ENCODE data around the gene C13orf42. TPM values are rescaled to one million over a fixed set of nuclear protein-coding genes. Genes with fewer than 3 reads are reported as not detected.
A peak's percentile ranks its signal among the peaks of the same experiment; 100 is the strongest.

Gene C13orf42
- total RNA-seq, 3 donors from 2014 or later: not detected

- ATAC-seq (no peak), DNase-seq (no peak)
- Histone ChIP-seq H3K9me3 (no peaks in the 10 kb centered on the region), H3K36me3 (ENCODE audit: low read depth) (no peaks in the 10 kb centered on the region), H3K4me1 (ENCODE audit: low read depth) (no peaks in the 10 kb centered on the region), H3K4me3 (no peak overlapping the region)
- intact Hi-C loops (cut with DNase I, micrococcal nuclease): no loop called here
- TF ChIP-seq CTCF (IDR thresholded peaks at IDR 0.05): no peak
These were observed 42.6 kb downstream of the C13orf42 start for GRCh38 chr13:51068501-51068900.

- TF ChIP-seq CTCF (IDR thresholded peaks at IDR 0.05): no peak
- H3K4me1 ChIP-seq (ENCODE audit: low read depth): no peaks in the 10 kb centered on the region
- DNase-seq (no peak), ATAC-seq (no peak)
- H3K9me3 ChIP-seq: no peaks in the 10 kb centered on the region
- no peaks in the 10 kb centered on the region for H3K36me3 ChIP-seq (ENCODE audit: low read depth)
- intact Hi-C loops (cut with DNase I, micrococcal nuclease): no loop called here
- no peak overlapping the region for H3K4me3 ChIP-seq
These were observed 43.4 kb downstream of the C13orf42 start for GRCh38 chr13:51067706-51068105.

GRCh38 chr13:51067210-51067701 is 43.8 kb downstream of the C13orf42 start:
- no peaks in the 10 kb centered on the region for H3K36me3 ChIP-seq (ENCODE audit: low read depth)
- H3K4me3 ChIP-seq: no peak overlapping the region
- no peak for DNase-seq
- H3K9me3 ChIP-seq: no peaks in the 10 kb centered on the region
- H3K4me1 ChIP-seq (ENCODE audit: low read depth): no peaks in the 10 kb centered on the region
- no peak for ATAC-seq
- no peak for TF ChIP-seq CTCF (IDR thresholded peaks at IDR 0.05)
- intact Hi-C loops (cut with DNase I, micrococcal nuclease): no loop called here

GRCh38 chr13:51066091-51066831 is 44.8 kb downstream of the C13orf42 start:
- no peak for TF ChIP-seq CTCF (IDR thresholded peaks at IDR 0.05)
- Histone ChIP-seq H3K4me3 (no peak overlapping the region), H3K9me3 (no peaks in the 10 kb centered on the region), H3K4me1 (ENCODE audit: low read depth) (no peaks in the 10 kb centered on the region), H3K36me3 (ENCODE audit: low read depth) (no peaks in the 10 kb centered on the region)
- ATAC-seq: no peak
- intact Hi-C loops (cut with DNase I, micrococcal nuclease): no loop called here
- peak in 1 of 3 donors; percentile 16 for DNase-seq

GRCh38 chr13:51065372-51066090 is 45.5 kb downstream of the C13orf42 start:
- Histone ChIP-seq H3K9me3 (no peaks in the 10 kb centered on the region), H3K4me3 (no peak overlapping the region), H3K4me1 (ENCODE audit: low read depth) (no peaks in the 10 kb centered on the region), H3K36me3 (ENCODE audit: low read depth) (no peaks in the 10 kb centered on the region)
- no peak for DNase-seq
- TF ChIP-seq CTCF (IDR thresholded peaks at IDR 0.05): no peak
- intact Hi-C loops (cut with DNase I, micrococcal nuclease): no loop called here
- no peak for ATAC-seq
